Ascending aorta (tissue), 2 donors: Measurements from ENCODE around the gene CLDN7. TPM values are rescaled to one million over a fixed set of nuclear protein-coding genes. Genes with fewer than 3 reads are reported as not detected.

ENCODE experiments used
- DNase-seq, 2 donors: peaks; one replicate each; pipeline ENCODE4 v3.0.0-alpha.2; 2019; ENCODE audit warnings: low spot score in 2 of 2
- H3K27ac ChIP-seq, 2 donors: fragments of 200-600 bp; sonication (generic); one replicate each; pipeline ENCODE4 v1.5.1; 2016 to 2017; ENCODE audit warnings: mild to moderate bottlenecking in 1 of 2
- H3K27me3 ChIP-seq: fragments of 200-600 bp; sonication (generic); one replicate; pipeline ENCODE4 v1.5.1; 2017
- H3K36me3 ChIP-seq, 2 donors: fragments of 200-600 bp; sonication (generic); one replicate each; pipeline ENCODE4 v1.5.1; 2016
- H3K4me1 ChIP-seq, 2 donors: fragments of 200-600 bp; sonication (generic); one replicate each; pipeline ENCODE4 v1.5.1; 2016 to 2017; ENCODE audit warnings: mild to moderate bottlenecking in 1 of 2
- H3K4me3 ChIP-seq, 2 donors: fragments of 200-600 bp; sonication (generic); one replicate each; pipeline ENCODE4 v1.5.1; 2016 to 2017; ENCODE audit warnings: mild to moderate bottlenecking in 1 of 2
- H3K9me3 ChIP-seq, 2 donors: fragments of 200-600 bp; sonication (generic); one replicate each; pipeline ENCODE4 v1.5.1; 2016
- CTCF ChIP-seq, 3 experiments: fragments of 200-600 bp in 2 of 3; fragments of 450-650 bp in 1 of 3; sonication (generic) in 2 of 3; IDR thresholded peaks; one replicate each; pipeline ENCODE4 v1.5.1; 2016 to 2019; ENCODE audit warnings: antibody characterized with exemption in 3 of 3, mild to moderate bottlenecking in 1 of 3, moderate library complexity in 1 of 3
- intact Hi-C: fragments of 100-400 bp; cut with DNase I; formaldehyde crosslinking; loops from one replicate; pipeline ENCODE4 v1.15.1; 2023
- total RNA-seq: library from RNA; depleted of rRNA; stranded (reverse); fragments of >200 nt; gene quantifications from one replicate; pipeline ENCODE4 v1.1.0, GENCODE V29; 2016

The CLDN7 gene
- total RNA-seq, 1 donor from 2014 or later: not detected

DNA sequence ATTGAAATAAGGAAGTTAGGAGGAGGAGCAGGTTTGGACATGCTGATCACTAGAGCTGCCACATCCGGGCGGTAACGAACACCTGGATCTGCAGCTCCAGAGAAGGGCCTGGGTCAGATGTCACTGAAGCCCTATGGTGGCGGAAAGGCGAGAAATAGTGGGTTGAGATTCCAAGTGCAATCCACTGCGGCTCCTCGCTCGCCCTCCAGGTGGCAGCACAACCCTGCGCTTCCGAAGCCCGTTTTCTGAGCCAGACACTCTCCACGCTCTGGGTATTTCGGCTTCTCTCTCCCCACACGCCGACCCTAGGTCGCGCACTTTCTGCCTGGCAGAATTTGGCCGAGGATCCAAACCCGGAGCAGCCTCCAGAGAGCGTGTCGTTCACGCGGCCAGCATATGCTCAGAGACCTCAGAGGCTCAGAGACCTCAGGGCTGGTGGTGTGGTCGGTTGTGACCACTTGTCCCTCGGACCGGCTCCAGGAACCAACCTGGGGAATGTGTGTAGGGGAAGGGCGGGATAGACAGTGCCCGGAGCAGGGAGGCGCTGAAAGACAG, 18.3 kb upstream of the CLDN7 start:
- Histone ChIP-seq H3K9me3 (no peaks in the 10 kb centered on the region), H3K36me3 (no peaks in the 10 kb centered on the region), H3K27me3 (no peaks in the 10 kb centered on the region), H3K27ac (peak overlapping the region; percentile 73 to 81), H3K4me3 (peak overlapping the region; percentile 56), H3K4me1 (peaks cover 9 to 16% of the 10 kb centered on the region in 2 donors)
- TF ChIP-seq CTCF (IDR thresholded peaks at IDR 0.05): peak; percentile 90 to 94 (median 94)
- DNase-seq: peak in 1 of 2 donors; percentile 89
- intact Hi-C loops: loop anchor here (1.0 to 2.0 kb wide), 4 partner anchors 16 to 66 kb away; partner anchors contain the start of gene ELP5

DNA sequence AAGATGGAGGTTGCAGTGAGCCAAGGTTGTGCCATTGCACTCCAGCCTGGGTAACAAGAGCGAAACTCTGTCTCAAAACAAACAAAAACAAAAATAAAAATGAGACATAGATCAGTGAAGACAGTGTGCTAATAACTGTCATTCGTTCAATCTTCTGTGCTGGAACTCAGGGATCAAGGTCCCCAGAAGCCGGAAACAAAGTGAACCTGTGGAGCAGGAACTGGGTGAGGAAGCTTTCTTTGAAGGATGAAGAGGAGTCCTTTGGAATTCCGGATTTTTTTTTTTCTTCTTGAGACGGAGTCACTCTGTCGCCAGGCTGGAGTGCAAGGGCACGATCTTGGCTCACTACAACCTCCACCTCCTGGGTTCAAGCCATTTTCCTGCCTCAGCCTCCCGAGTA, 17.2 kb upstream of the CLDN7 start:
- H3K27ac ChIP-seq: no peak overlapping the region
- intact Hi-C loops: no loop called here
- peaks cover 9 to 16% of the 10 kb centered on the region in 2 donors for H3K4me1 ChIP-seq
- H3K27me3 ChIP-seq: no peaks in the 10 kb centered on the region
- no peaks in the 10 kb centered on the region for H3K9me3 ChIP-seq
- no peaks in the 10 kb centered on the region for H3K36me3 ChIP-seq
- no peak for TF ChIP-seq CTCF (IDR thresholded peaks at IDR 0.05)
- no peak overlapping the region for H3K4me3 ChIP-seq
- no peak for DNase-seq

DNA sequence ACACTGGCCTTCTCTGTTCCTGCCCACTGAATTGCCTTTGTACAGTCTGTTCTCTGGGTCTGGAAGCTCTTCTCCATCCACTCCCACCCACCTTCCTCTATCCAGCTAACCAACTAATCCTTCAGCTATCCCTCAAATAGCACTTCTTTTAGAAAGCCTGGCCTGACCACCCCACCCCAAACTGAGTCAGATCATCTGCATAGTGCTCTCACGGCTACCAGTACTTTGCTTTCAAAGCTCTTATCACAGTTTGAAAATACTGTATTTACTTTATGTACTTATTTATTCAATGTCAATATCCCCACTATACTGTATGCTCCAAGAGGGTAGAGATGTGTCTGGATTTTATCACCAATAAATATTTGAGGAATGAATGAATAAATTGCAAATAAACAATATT, 4.5 kb upstream of the CLDN7 start:
- H3K4me1 ChIP-seq: peaks cover 8% of the 10 kb centered on the region in 2 donors
- peaks cover 13% of the 10 kb centered on the region for H3K27me3 ChIP-seq
- no peak for DNase-seq
- no peaks in the 10 kb centered on the region for H3K36me3 ChIP-seq
- no peak overlapping the region for H3K27ac ChIP-seq
- no peaks in the 10 kb centered on the region for H3K9me3 ChIP-seq
- intact Hi-C loops: no loop called here
- H3K4me3 ChIP-seq: no peak overlapping the region
- no peak for TF ChIP-seq CTCF (IDR thresholded peaks at IDR 0.05)

- no peak for TF ChIP-seq CTCF (IDR thresholded peaks at IDR 0.05)
- no peak for DNase-seq
- Histone ChIP-seq H3K36me3 (peaks cover 0 to 12% of the 10 kb centered on the region in 2 donors), H3K9me3 (no peaks in the 10 kb centered on the region), H3K27ac (no peak overlapping the region), H3K27me3 (peaks cover 17% of the 10 kb centered on the region), H3K4me1 (peaks cover 8 to 13% of the 10 kb centered on the region in 2 donors), H3K4me3 (peak overlapping the region in 1 of 2 donors; percentile 53)
- intact Hi-C loops: no loop called here
Observed at GRCh38 chr17:7263801-7264078, 1.5 kb upstream of the CLDN7 start.

- intact Hi-C loops: no loop called here
- TF ChIP-seq CTCF (IDR thresholded peaks at IDR 0.05): no peak
- peak overlapping the region; percentile 17 to 53 for H3K4me3 ChIP-seq
- no peak overlapping the region for H3K27ac ChIP-seq
- H3K27me3 ChIP-seq: peaks cover 17% of the 10 kb centered on the region
- peaks cover 0 to 18% of the 10 kb centered on the region in 2 donors for H3K36me3 ChIP-seq
- H3K9me3 ChIP-seq: no peaks in the 10 kb centered on the region
- H3K4me1 ChIP-seq: peaks cover 8 to 13% of the 10 kb centered on the region in 2 donors
- no peak for DNase-seq
Observed at GRCh38 chr17:7262935-7263800, 890 bp upstream of the CLDN7 start.
